ENCODE results near the gene KRTAP10-12. TPM values are rescaled to one million over a fixed set of nuclear protein-coding genes. Genes with fewer than 3 reads are reported as not detected.

Gene KRTAP10-12
- total and polyA plus RNA-seq, 2 of the 4 experiments (the other 2 are of a cell fraction): not detected

DNA sequence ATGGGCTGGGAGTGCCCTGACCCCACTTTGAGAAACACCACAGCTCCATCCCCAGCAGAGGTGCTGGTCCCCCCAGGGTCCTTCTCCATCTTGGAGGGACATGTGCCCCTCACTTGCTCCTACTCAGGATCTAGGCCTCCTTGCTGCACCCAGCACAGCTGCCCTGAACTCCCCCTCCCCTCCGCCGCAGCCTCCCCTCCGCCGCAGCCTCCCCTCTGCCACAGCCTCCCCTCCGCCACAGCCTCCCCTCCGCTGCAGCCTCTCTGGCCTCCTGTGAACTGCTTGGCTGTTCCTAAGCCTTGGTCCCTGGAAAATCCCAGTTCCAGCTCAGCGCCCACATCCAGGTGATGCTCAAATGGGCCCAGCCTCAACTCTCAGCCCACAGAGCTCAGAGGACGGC, 30.3 kb downstream of the KRTAP10-12 start:
- H2BK120ac ChIP-seq (ENCODE audit: low read depth, low read length): no peak overlapping the region
- no peaks in the 10 kb centered on the region for H3K36me3 ChIP-seq (ENCODE audit: control insufficient read depth, insufficient read depth, low read length)
- no peak overlapping the region for H2BK15ac ChIP-seq (ENCODE audit: low read depth, low read length)
- no peak overlapping the region for H3K4ac ChIP-seq (ENCODE audit: low read depth, low read length)
- no peaks in the 10 kb centered on the region for H3K4me1 ChIP-seq (ENCODE audit: control insufficient read depth, insufficient read depth, low read length)
- intact Hi-C loops (cut with micrococcal nuclease) (no loop called here), in situ Hi-C loops (cut with MboI; ENCODE audit: low sequenced_read_pairs) (no loop called here), dilution Hi-C loops (cut with HindIII; ENCODE audit: low sequenced_read_pairs, unreplicated experiment) (no loop called here)
- H3K27me3 ChIP-seq (ENCODE audit: control insufficient read depth, insufficient read depth, low read length): peaks cover 45% of the 10 kb centered on the region
- ATAC-seq (ENCODE audit: low read depth) (no peak), DNase-seq (no peak)
- H3K79me1 ChIP-seq (ENCODE audit: low read depth in 1 of 2, low read length in 2 of 2): no peaks in the 10 kb centered on the region
- no peak overlapping the region for H2BK5ac ChIP-seq (ENCODE audit: low read depth, low read length, poor library complexity, severe bottlenecking)
- no peaks in the 10 kb centered on the region for H4K20me1 ChIP-seq (ENCODE audit: insufficient read depth, low read length)
- BruUV-seq (replicated peaks): no TSS peak
- TF ChIP-seq ELK1 (IDR thresholded peaks at IDR 0.05; ENCODE audit: borderline replicate concordance, low read depth, low read length): no peak
- TF ChIP-seq CHD1 (IDR thresholded peaks at IDR 0.05; ENCODE audit: low read depth, low read length): no peak
- no peak for TF ChIP-seq MXI1 (IDR thresholded peaks at IDR 0.05; ENCODE audit: borderline replicate concordance, low read depth, low read length)
- TF ChIP-seq CEBPB (IDR thresholded peaks at IDR 0.05; ENCODE audit: low read depth, low read length): no peak
- no peak for TF ChIP-seq RCOR1 (IDR thresholded peaks at IDR 0.05; ENCODE audit: insufficient replicate concordance, low read length)
- no peak for TF ChIP-seq BHLHE40 (IDR thresholded peaks at IDR 0.05; ENCODE audit: low read depth, low read length)
- no peak for TF ChIP-seq SMC3 (IDR thresholded peaks at IDR 0.05; ENCODE audit: low read depth, low read length)
- no peak for TF ChIP-seq MAZ (IDR thresholded peaks at IDR 0.05; ENCODE audit: borderline replicate concordance, low read depth, low read length)
- TF ChIP-seq USF2 (IDR thresholded peaks at IDR 0.05; ENCODE audit: low read depth, low read length): no peak
- TF ChIP-seq RFX5 (IDR thresholded peaks at IDR 0.05; ENCODE audit: low read depth, low read length): no peak
- TF ChIP-seq POLR2A (IDR thresholded peaks at IDR 0.05; ENCODE audit: low read depth, low read length): no peak
- TF ChIP-seq MAFK (IDR thresholded peaks at IDR 0.05; ENCODE audit: low read depth, low read length): no peak
- TF ChIP-seq NFE2L2 (IDR thresholded peaks at IDR 0.05; ENCODE audit: low read depth, low read length): no peak
- no peak for TF ChIP-seq RAD21 (IDR thresholded peaks at IDR 0.05; ENCODE audit: low read length)
- H4K8ac ChIP-seq (ENCODE audit: low read depth in 2 of 2, low read length in 2 of 2): no peak overlapping the region
- H3K4me3 ChIP-seq (ENCODE audit: insufficient read depth, low read depth, low read length): no peak overlapping the region
- H3K56ac ChIP-seq (ENCODE audit: extremely low read depth, insufficient read depth, low read length): no peak overlapping the region
- H3K14ac ChIP-seq (replicated peaks; ENCODE audit: low read depth, low read length): no peak overlapping the region
- no peak overlapping the region for H2AFZ ChIP-seq (replicated peaks; ENCODE audit: low read length, poor library complexity)
- H3K27ac ChIP-seq (ENCODE audit: insufficient read depth, low read length): no peak overlapping the region
- ChIA-PET POLR2A (ENCODE audit: unreplicated experiment) (no interaction called here), CTCF (no interaction called here)
- H3K9me1 ChIP-seq (ENCODE audit: insufficient read depth, low read length): no peaks in the 10 kb centered on the region
- H2BK20ac ChIP-seq (ENCODE audit: low read depth, low read length): no peak overlapping the region
- no peak overlapping the region for H3K4me2 ChIP-seq (ENCODE audit: low read depth, low read length)
- H2AK5ac ChIP-seq (ENCODE audit: low read depth, low read length): no peak overlapping the region
- H3K23ac ChIP-seq (ENCODE audit: low read depth, low read length): no peak overlapping the region
- H2AK9ac ChIP-seq (replicated peaks; ENCODE audit: low read depth, low read length, poor library complexity): no peak overlapping the region
- H3K9ac ChIP-seq (ENCODE audit: low read depth, low read length): no peak overlapping the region
- no peak overlapping the region for H4K5ac ChIP-seq (ENCODE audit: low read depth, low read length)
- WGBS, 2 experiments (ENCODE audit: extremely low coverage in 2 of 2, insufficient read length in 1 of 2): 83% methylated on average over 7 of the region's 8 CpGs; no CpG with 5 or more reads in 1 of the 2 experiments
- no peaks in the 10 kb centered on the region for H3K9me3 ChIP-seq (ENCODE audit: control insufficient read depth, insufficient read depth, low read length)
- H4K91ac ChIP-seq (ENCODE audit: insufficient read depth, low read depth, low read length): no peak overlapping the region
- H3K18ac ChIP-seq (ENCODE audit: low read depth, low read length): no peak overlapping the region
